NK-92 (cell line): ENCODE measurements around the gene LMO7.

Experiments
- DNase-seq: peaks from one replicate; lab custom pipeline; 2025; ENCODE audit not compliant: unreplicated experiment; lab: John Stamatoyannopoulos, UW

LMO7 gene

DNA sequence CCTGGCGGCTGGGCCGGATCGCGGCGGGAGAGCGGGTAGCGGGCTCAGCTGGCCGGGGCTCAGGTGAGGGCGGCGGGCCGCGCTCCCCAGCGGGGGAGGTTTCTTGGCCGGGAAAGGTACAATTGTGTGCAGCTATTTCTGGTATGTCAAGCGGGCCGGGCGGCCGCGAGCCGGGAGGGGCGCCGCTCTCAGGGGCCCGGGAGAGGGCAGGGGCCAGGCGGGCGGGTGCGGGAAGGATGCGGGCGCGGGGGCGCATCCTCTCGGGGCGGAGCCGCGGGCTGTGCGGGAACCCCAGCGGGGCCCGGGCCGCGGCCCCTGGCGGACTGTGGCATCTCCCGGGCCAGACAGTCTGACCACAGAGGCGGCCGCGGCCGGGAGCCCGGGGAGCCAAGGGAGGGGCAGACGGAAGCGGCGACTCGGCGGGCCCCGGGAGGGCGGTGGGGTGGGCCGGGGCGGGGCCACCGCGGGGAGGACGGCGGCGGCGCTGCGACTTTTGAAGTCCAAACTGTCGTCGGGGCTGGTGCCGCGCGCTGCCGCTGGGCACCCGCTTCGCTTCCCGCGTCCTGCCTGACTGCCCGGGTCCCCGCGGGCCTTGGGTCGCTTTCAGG lies at the start of gene LMO7:
LMO7 (plus strand) TSS at position 503 of the 608 bp plus-strand sequence. CDS start 328 bp downstream, outside the sequence.
- no peak for DNase-seq

DNA sequence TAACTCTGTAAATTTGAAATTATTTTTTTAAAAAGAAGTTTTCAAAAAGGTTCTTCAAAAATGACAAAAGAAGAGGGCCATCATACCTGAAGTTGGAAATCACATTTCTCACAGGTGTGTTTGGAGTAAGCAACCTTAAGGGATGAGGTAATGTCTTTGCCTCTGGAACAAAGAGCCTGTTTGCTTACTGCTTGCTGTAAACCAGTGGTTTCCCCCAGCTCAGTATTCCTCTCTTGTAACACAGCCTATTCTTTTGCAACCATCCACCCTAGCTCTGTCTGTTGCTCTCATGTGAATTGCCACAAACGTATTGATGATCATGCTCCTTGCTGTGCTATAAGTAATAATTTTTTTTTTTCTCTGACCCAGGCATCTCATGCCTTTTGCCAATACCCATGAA lies 48.5 kb upstream of the LMO7 start:
- DNase-seq, result no peak

DNA sequence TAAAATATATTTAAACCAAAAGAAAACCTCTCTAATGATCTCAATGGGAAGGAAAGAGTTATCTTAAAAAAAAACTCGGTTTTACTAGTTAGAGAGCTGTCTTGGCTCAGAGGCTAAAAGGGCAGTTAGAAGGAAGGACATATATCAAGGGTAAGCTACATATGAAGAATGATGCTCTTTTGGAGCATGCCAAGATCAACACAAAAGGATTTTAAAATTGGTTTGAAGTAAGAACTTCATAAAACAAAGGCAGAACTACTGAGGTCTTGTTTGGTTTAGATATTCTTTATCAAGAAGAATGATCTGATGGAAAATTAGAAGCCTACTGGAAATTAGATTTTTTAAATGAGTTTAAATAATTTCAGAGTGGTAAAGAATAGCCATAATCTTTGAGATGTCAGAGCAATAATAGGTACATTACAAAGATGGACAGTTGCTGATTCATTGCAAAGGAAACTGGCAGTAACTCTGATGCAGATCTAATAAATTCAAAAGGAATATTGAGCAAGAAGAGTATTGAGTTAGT lies 39.4 kb upstream of the LMO7 start:
- DNase-seq, result no peak

DNA sequence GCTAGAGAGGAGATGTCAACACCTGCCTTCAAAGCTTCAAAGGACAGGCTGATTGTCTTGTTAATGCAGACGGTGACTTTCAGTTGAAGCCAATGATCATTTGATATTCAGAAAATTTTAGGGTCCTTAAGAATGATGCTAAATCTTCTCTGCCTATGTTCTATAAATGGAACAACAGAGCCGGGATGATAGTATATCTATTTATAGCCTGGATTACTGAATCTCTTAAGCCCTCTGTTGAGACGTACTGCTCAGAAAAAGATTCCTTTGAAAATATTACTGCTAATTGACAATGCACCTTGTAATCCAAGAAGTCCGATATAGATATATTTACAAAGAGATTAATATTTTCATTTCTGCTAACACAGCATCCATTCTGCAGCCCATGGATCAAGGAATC lies 35.8 kb upstream of the LMO7 start:
- no peak for DNase-seq

DNA sequence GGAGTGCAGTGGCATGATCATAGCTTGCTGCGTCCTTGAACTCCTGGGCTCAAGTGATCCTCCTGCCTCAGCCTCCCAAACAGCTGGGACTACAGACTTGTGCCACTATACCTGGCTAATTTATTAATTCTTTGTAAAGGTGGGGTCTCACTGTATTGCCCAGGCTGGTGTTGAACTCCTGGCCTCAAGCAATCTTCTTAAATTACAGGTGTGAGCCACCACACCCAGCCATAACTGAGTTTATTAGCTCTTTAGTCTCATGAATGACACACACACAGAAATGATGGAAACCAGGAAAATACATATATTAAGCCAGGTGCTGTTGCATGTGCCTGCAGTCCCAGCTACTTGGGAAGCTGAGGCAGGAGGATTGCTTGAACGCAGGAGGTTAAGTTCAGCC lies 33.1 kb upstream of the LMO7 start:
- no peak for DNase-seq

DNA sequence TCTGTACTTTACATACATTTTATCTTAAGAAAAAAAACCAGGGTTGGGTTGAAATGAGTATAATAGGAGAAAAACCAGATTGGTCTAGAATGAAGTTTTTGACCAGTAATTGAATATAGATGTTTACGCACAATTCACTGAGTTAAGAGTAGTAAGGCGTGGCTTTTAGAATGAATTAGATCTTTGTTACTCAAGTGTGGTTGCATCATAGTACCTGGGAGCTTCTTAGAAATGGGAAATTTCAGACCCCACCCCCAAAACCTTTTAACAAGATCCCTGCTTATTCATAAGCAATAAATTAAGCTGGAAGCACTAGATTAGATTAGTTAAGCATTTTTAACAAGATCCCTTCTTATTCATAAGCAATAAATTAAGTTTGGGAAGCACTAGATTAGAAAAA lies 28.7 kb upstream of the LMO7 start:
- DNase-seq, result no peak

DNA sequence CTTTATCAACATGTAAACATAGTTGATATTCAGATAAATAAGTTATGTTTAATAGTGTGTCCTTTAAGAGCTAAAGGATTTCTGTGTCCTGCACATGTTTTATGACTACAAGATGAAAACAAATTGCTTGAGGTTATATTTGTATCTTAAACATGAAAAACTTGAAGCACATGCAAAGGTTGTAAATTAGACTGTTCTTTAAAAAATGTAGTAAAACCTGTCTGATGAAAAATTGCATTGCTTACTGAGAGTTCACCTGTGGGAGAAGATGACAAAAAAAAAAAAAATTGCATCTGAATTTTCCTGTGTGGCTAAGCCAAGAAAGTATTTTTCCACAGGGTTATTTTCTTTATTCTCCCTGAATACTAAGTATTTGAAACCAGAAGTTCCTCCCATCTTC lies 25.7 kb upstream of the LMO7 start:
- DNase-seq, result no peak

DNA sequence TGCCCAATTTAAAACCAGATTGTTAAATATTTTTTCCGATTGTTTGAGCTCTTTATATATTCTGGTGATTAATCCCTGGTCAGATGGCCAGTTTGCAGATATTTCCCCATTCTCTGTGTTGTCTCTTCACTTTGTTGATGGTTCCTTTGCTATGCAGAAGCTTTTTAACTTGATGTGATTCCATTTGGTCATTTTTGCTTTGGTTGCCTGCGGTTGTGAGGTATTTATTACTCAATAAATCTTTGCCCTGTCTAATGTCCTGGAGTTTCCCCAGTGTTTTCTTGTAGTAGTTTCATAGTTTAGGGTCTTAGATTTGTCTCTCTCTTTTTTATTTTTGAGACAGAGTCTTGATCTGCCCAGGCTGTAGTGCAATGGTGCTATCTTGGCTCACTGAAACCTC lies 23.8 kb upstream of the LMO7 start:
- DNase-seq, result no peak

DNA sequence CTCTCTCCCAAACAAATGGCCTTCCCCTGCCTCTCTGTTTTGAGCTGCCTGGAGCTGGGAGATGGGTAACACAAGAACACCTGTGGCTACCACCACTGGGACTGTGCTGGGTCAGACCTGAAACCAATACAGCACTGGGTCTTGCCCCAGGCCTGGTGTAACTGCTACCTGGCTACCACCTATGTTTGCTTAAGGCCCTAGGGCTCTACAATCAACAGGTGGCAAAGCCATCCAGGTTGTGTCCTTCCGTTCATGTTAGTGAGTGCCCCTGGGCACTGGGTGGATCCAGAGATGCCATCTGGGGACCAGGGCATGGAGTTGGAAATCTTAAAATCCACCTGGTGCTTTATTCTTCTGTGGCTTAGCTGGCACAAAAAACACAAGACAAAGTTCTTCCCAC lies 18.9 kb upstream of the LMO7 start:
- no peak for DNase-seq

DNA sequence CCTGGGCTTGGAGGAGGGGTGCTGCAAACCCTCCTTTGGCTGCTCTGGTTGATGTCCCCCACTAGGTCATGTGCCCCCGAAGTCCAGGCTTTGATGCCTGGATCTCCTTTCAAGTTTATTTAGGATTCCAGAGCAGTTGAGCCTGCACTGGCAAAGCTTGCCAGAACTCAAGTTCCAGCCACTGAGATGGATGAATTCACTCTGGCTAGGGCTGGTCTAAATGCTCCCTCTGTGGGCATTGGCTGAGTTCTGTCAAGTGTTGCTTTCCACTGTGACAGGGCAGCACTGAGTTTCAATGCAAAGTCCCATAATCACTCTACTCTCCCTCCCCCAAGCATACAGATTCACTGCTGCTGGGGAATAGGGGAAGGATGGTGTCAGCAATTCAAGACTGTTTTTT lies 17.8 kb upstream of the LMO7 start:
- no peak for DNase-seq

DNA sequence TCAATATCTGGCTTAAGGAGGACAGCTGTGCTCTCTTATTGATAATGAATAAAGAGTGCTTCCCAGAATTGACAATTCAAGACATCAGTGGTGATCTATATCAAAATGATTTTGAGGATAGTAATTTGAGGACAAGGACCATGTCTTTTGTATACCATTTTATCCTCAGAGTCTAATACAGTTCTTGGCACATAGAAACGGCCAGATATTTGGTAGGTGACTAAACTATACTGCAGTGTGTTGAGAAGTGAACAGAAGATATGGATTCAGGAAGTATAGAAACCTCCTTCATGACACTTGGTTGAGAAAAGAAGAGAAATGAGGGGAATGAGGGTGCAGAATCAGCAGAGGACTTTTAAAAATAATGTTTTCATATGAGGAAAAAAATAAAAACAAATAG lies 16.1 kb upstream of the LMO7 start:
- no peak for DNase-seq

DNA sequence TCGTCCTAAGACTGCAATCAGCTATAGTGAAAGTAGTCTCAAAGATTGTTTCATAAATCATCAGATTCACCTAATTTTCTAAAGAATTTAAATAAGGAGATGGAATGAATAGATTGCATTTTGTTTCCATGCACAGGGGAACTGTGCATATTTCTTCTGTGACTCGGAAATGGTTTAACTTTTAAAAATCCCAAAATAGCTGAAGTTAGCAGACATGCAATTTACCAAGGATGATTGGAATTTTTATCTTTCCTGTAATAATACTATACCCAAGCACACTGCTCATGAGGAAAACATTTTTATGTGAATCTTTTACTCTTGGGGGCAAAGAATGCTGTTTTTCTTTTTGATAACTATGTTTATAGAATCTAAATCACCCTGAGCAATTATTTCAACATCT lies 15.0 kb upstream of the LMO7 start:
- no peak for DNase-seq

DNA sequence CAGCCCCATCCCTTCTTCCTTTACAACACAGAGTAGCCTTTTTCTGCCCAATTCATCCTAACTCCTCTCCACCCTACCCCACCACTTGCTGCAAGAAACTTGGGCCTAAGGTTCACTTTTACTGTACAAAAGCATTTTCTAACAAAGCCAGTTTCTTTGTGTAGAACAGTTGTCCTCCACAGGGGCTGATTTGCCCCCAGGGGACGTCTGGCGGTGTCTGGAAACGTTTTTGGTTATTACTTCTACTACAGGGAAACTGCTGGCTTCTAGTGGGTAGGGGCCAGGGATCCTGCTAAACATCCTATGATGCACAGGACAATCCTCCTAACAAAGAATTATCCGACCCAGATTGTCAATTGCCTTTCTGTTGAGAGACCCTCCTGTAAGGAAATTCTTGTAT lies 7.3 kb upstream of the LMO7 start:
- no peak for DNase-seq

DNA sequence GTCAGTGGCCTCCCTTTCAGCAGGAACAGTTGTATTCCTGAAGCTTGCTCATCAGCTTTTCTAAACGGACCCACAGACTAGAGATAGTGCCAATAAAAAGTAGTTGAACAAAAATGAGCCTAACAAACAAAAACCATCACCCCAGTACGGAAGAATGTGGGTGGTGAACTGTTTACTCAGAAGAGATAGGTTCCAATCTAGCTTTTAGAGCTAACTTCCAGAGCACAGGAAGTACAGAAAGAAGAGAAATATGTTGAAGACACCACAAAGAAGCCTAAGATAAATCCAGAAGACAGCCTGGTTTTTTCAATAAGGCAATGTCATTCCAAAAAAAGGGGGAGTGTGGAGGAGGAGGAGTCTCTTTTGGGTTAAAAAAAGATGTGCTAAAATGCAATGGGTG lies 2.8 kb upstream of the LMO7 start:
- DNase-seq, result no peak

DNA sequence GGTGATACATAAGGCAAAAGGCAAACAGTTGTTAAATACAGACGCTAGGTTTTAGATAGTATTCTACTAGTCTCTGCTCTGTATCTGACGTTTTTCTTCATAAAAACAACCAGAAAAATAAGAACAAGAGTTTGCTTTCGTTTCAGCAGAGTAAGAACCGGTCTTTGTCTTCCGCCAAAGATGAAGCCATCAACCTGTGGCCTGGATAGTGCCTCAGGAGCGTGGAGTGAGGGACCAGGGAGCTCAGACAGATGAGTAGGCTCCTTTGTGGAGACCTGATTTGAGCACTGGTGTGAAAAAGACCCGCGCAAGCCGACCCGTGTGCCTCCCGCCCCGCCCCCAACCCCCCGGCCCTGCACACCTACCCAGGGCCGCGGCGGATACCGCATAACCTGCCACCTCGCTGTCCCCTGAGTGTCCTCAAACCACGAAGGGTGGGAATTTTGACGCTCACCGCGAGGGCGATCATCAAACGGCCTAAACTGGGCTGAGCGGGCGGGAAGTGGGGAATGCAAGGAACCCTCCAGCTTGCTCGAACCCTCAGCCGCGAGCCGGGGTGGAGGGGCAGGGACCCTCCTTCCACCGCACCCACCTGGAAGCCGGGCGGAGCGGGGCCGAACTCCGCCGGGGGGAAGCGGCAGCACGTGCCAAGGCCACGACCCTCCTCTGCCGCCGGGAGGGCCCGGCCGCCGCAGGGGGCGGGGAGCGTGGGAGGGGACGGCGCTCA lies 866 bp upstream of the LMO7 start:
- DNase-seq, result no peak

DNA sequence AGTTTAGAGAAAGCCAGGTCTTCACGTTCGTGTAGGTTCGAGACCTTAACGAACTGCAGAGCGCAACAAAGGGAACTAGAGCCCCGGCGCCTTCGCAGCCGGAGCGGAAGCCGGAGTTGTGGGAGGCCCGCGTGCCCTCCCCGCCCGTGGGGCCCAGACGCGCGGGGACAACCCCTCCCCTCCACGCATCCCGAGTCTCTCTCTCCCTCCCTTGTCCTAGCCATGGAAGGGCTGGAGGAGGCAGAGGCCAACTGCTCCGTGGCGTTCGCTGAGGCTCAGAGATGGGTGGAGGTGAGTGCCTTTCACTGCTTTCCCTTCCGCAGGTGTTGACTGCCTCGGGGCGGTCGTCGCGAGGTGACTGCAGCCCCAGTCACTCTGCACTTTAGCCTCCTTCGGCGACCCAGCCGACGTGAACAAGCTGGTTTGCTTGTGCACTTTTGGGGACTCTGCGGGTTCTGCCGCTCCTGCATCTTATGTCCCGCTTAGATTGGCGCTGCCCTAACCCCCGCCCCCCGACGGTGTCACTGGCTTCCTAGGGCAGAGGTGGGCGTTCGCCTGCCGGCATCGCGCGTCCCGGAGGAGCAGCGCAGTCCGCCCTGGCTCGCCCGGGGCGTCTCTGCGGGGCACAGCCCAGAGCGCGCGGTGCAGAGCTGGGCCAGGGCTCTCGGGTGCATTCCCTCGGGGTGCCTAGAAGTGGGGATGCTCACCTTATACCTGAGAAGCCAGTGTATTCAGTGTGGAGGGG lies 478 bp downstream of the LMO7 start:
- DNase-seq, result no peak

DNA sequence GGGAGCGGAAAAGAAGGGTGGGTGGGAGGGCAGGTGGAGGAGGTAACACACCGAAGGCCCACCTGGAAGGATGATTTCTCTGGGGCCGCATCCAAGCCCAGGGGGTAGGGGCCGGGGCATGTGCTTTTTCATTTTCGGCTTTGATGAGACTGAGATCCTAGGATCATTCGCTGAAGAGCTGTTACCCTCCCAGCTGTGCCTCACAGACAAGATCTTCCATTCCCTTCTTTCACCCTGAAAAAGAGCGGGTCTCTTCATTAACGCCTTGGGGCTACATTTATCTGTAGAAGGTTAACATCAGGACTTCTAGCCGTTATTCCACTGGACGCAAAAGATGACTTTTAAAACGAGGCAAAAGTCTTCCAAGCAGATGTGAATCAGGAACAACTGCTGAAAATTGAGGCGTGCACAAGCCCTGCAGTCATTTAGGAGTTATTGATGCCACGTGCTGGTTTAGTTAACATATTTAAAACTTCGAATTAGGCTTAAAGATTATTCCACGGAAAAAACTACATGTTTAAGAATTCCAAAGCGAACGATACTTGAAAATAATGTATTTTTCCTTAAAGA lies 1.1 kb downstream of the LMO7 start:
- no peak for DNase-seq

DNA sequence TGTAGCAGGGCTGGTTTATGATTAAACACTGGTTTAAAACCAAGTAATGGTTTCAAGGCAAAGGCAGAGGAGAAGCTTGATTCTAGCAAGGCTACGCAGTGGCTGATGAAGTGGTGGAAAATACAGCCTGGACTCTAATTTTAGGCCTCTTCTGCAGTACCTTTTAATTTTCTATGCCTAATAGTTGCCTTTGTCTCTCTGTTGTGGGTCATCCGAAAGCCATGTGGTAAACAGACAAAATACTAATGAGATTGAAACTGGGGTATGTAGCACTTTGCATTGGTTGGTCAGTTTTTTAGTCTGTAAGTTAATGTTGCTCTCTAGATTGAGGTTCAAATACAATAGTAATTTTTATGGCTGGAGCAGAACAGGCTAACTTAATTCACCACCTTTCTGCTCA lies 3.3 kb downstream of the LMO7 start:
- DNase-seq, result no peak

DNA sequence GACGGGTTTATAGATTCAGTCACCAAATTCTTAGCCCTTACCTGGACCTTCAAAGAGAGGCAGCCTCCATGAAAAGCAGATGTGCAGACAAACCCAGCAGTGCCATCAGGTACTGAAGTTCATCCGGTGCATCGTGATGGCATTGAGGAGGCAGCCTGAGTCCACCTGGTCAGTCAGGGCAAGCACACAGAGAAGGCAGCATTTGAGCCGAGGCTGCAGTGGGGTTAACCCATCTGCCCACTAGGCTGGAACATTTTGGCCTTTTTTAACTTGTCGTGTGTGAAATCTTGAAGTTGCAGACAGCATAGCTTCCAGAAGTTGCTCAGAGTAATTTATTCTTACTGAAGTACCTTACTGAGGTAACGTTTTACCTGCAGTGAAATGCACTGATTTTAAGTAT lies 4.9 kb downstream of the LMO7 start:
- no peak for DNase-seq

DNA sequence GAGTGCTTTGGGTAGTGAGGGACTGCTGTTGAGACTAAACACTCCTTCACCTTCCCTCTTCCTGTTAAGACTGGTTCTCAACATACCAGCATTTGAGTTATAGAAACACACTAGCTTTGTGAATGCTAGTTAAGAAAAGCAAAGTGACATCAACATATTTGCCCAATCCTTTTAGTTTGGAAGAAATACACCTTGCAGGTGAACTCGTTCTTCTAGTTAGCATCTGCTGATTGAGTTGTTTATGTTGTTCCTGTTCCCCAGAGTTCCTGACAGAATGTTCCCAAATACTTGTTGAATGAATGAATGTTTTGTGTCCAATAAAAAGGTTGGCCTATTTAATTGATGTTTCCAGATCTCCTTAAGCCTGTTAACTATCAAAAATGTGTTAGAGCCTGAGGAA lies 7.1 kb downstream of the LMO7 start:
- no peak for DNase-seq

DNA sequence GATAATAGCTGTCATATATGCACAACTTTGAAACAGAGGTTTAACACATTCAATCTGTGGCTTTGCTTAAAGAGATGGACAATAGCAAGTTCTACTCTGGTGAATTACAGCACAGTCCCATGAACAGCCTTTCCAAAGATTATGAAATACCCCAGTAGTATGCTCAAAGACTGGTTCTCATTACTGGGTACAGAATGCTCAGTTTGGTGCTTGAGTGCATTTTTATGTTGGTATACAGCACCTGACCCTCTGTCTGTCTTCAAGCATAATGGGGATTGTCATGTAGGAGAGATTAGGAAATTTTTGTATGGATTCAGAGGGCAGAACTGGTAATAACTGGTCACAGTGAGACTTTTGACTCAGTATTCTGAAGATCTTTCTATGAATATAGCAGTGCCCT lies 7.6 kb downstream of the LMO7 start:
- DNase-seq, result no peak

DNA sequence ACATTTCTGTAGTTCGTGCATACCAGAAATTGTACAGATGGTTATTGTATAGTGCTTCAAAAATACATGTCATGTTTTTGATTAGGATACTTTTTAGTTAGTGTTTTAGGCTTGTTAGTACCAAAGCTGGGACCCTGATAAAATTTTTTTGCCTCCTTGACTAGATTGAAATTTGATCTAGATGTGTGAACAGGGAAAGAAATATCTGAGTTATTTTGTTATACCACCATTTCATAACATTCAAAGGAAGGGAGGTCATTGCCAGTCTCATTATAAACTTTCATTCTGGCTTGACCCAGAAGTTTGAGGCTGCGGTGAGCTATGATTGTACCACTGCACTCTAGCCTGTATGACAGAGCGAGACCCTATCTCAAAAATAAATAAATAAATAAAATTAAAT lies 9.0 kb downstream of the LMO7 start:
- no peak for DNase-seq
